HepG2 (cell line): ENCODE measurements around the gene MSI2. TPM values are rescaled to one million over a fixed set of nuclear protein-coding genes. Genes with fewer than 3 reads are reported as not detected.

ENCODE experiments used
- CEBPB ChIP-seq: IDR thresholded peaks from 2 replicates; pipeline ENCODE4 v1.6.1; 2011; ENCODE audit warnings: low read depth, low read length, improper control_type of control experiment, borderline replicate concordance
- ELF4 ChIP-seq: sonication (generic); formaldehyde crosslinking; IDR thresholded peaks from 2 replicates; pipeline ENCODE4 v1.5.0; 2020; ENCODE audit warnings: missing genetic modification reagents, mild to moderate bottlenecking, moderate library complexity, borderline replicate concordance
- FOXP1 ChIP-seq, 2 experiments: fragments of 450-650 bp in 1 of 2; IDR thresholded peaks; 2 replicates each; pipeline ENCODE4 v1.6.1; 2017 to 2018; ENCODE audit warnings: antibody characterized with exemption in 1 of 2
- HDAC2 ChIP-seq: sonication (generic); formaldehyde crosslinking; IDR thresholded peaks from 2 replicates; pipeline ENCODE4 v1.4.0; 2020; ENCODE audit warnings: missing genetic modification reagents
- KDM1A ChIP-seq: IDR thresholded peaks from 2 replicates; pipeline ENCODE4 v1.6.1; 2016; ENCODE audit warnings: missing compliant biosample characterization
- SRSF1 ChIP-seq: fragments of 200-400 bp; formaldehyde crosslinking; optimal IDR thresholded peaks from 2 replicates; pipeline ENCODE3; 2017; ENCODE audit warnings: mild to moderate bottlenecking, low read depth, low read length, moderate library complexity
- polyA plus RNA-seq, 8 experiments: library from polyadenylated mRNA; depleted of rRNA in 3 of 8; stranded (reverse) in 7 of 8; unstranded in 1 of 8; fragments of >200 nt; fragmentation: Illumina TruSeq in 4 of 8; extraction: Trizol in 4 of 8; gene quantifications; 2 replicates each; pipeline versions ENCODE4 v1.2.1 to v1.2.3, GENCODE V29; 2011 to 2016; ENCODE audit warnings: low read depth in 4 of 8, missing spikeins in 1 of 8, mixed read lengths in 1 of 8; ENCODE audit not compliant: insufficient read depth in 1 of 8
- total RNA-seq, 5 experiments: library from RNA; depleted of rRNA; stranded (reverse); fragments of >200 nt; fragmentation: Illumina TruSeq; extraction: Trizol; gene quantifications; 2 replicates each; pipeline ENCODE4 v1.2.3, GENCODE V29; 2016; ENCODE audit warnings: low read depth in 1 of 5
- TF ChIP-seq, protein P1 (sequence below), 2 experiments: sonication (generic) in 1 of 2; formaldehyde crosslinking in 1 of 2; IDR thresholded peaks; 2 replicates each; pipeline versions ENCODE4 v1.4.0 to v1.6.1; 2016 to 2020; ENCODE audit warnings: borderline replicate concordance in 1 of 2, low read depth in 1 of 2, mild to moderate bottlenecking in 1 of 2, missing genetic modification reagents in 1 of 2
- TF ChIP-seq, protein P2 (sequence below): sonication (generic); formaldehyde crosslinking; IDR thresholded peaks from 2 replicates; pipeline ENCODE4 v1.4.0; 2020; ENCODE audit warnings: low read depth, missing genetic modification reagents
- TF ChIP-seq, protein P3 (sequence below): IDR thresholded peaks from 2 replicates; pipeline ENCODE4 v1.6.1; 2012; ENCODE audit warnings: low read depth, low read length, improper control_type of control experiment
- TF ChIP-seq, protein P4 (sequence below): sonication (generic); formaldehyde crosslinking; IDR thresholded peaks from 2 replicates; pipeline ENCODE4 v1.8.0; 2022; ENCODE audit warnings: mild to moderate bottlenecking, missing genetic modification reagents, moderate library complexity
- TF ChIP-seq, protein P5 (sequence below): IDR thresholded peaks from 2 replicates; pipeline ENCODE4 v1.6.1; 2016; ENCODE audit warnings: low read depth, borderline replicate concordance
- TF ChIP-seq, protein P6 (sequence below): IDR thresholded peaks from 2 replicates; pipeline ENCODE4 v1.6.1; 2012; ENCODE audit warnings: low read length, improper control_type of control experiment

The MSI2 gene
- total and polyA plus RNA-seq, 2 of the 13 experiments (the other 11 are each of a cell fraction or from before 2014, with no cell fraction given), result 77.5 to 78.4 TPM

DNA sequence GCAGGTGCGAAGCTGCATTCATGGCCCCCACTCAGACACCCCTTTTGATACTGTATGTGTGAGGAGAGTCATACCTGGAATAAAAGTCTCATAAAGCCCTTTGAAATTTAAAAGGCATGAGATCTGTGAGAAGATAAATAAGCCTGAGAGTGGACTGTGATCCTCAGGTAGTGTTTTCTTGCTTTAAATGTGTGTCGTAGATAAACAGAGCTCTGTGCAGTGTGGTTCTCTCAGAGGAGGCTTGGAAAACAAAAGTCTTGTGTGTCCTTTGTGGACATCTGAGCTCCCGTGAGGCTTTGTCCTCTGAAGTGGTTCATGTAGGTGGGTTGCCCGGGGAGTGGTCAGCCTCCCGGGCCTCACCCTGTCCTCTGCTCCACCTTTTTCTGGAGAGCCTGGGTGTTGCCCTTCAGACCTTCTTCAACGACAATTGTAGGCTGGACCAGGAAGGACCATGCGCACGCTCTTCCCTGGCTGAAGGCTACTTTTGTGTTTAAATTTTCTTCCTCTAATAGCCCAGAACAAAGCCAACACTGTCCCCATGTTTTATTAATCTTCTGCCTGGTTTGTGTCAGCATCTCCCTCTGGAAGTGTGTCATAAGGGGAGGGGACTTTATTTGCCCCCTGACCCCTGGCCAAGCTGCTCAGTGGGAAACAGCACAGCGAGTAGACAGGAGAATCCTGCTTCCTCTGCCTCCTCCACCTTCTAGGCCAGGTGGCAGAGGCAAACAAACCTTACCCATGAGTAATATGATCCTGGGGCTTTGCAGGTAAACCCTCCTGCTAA lies 151.2 kb downstream of the MSI2 start (continued):
- TF ChIP-seq, protein P1, sequence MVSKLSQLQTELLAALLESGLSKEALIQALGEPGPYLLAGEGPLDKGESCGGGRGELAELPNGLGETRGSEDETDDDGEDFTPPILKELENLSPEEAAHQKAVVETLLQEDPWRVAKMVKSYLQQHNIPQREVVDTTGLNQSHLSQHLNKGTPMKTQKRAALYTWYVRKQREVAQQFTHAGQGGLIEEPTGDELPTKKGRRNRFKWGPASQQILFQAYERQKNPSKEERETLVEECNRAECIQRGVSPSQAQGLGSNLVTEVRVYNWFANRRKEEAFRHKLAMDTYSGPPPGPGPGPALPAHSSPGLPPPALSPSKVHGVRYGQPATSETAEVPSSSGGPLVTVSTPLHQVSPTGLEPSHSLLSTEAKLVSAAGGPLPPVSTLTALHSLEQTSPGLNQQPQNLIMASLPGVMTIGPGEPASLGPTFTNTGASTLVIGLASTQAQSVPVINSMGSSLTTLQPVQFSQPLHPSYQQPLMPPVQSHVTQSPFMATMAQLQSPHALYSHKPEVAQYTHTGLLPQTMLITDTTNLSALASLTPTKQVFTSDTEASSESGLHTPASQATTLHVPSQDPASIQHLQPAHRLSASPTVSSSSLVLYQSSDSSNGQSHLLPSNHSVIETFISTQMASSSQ (IDR thresholded peaks at IDR 0.05; ENCODE audit: low read depth), result peak; percentile 20; the same call in 1 of the 2 replicates
- TF ChIP-seq, protein P1 (CRISPR knock-in tag; IDR thresholded peaks at IDR 0.05; ENCODE audit: borderline replicate concordance), result peak; percentile 51; the same call in 1 of the 2 replicates
- TF ChIP-seq ELF4 (CRISPR knock-in tag) (no peak), HDAC2 (peak; percentile 91), SRSF1 (no peak), CEBPB (no peak), FOXP1 (IDR thresholded peaks at IDR 0.05) (peak; percentile 73), FOXP1 (CRISPR knock-in tag; IDR thresholded peaks at IDR 0.05) (peak; percentile 94), KDM1A (CRISPR knock-in tag) (peak; percentile 41; the same call in 1 of the 2 replicates)
- TF ChIP-seq, protein P2, sequence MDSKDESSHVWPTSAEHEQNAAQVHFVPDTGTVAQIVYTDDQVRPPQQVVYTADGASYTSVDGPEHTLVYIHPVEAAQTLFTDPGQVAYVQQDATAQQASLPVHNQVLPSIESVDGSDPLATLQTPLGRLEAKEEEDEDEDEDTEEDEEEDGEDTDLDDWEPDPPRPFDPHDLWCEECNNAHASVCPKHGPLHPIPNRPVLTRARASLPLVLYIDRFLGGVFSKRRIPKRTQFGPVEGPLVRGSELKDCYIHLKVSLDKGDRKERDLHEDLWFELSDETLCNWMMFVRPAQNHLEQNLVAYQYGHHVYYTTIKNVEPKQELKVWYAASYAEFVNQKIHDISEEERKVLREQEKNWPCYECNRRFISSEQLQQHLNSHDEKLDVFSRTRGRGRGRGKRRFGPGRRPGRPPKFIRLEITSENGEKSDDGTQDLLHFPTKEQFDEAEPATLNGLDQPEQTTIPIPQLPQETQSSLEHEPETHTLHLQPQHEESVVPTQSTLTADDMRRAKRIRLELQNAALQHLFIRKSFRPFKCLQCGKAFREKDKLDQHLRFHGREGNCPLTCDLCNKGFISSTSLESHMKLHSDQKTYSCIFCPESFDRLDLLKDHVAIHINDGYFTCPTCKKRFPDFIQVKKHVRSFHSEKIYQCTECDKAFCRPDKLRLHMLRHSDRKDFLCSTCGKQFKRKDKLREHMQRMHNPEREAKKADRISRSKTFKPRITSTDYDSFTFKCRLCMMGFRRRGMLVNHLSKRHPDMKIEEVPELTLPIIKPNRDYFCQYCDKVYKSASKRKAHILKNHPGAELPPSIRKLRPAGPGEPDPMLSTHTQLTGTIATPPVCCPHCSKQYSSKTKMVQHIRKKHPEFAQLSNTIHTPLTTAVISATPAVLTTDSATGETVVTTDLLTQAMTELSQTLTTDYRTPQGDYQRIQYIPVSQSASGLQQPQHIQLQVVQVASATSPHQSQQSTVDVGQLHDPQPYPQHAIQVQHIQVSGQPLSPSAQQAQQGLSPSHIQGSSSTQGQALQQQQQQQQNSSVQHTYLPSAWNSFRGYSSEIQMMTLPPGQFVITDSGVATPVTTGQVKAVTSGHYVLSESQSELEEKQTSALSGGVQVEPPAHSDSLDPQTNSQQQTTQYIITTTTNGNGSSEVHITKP (CRISPR knock-in tag), result peak; percentile 66; the same call in 1 of the 2 replicates
- TF ChIP-seq, protein P3, sequence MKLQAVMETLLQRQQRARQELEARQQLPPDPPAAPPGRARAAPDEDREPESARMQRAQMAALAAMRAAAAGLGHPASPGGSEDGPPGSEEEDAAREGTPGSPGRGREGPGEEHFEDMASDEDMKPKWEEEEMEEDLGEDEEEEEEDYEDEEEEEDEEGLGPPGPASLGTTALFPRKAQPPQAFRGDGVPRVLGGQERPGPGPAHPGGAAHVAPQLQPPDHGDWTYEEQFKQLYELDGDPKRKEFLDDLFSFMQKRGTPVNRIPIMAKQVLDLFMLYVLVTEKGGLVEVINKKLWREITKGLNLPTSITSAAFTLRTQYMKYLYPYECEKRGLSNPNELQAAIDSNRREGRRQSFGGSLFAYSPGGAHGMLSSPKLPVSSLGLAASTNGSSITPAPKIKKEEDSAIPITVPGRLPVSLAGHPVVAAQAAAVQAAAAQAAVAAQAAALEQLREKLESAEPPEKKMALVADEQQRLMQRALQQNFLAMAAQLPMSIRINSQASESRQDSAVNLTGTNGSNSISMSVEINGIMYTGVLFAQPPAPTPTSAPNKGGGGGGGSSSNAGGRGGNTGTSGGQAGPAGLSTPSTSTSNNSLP, result peak; percentile 71
- TF ChIP-seq, protein P4, sequence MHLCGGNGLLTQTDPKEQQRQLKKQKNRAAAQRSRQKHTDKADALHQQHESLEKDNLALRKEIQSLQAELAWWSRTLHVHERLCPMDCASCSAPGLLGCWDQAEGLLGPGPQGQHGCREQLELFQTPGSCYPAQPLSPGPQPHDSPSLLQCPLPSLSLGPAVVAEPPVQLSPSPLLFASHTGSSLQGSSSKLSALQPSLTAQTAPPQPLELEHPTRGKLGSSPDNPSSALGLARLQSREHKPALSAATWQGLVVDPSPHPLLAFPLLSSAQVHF (CRISPR knock-in tag), result no peak
- TF ChIP-seq, protein P5, sequence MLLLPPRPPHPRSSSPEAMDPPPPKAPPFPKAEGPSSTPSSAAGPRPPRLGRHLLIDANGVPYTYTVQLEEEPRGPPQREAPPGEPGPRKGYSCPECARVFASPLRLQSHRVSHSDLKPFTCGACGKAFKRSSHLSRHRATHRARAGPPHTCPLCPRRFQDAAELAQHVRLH (CRISPR knock-in tag), result peak; percentile 76; the same call in 1 of the 2 replicates
- TF ChIP-seq, protein P6, sequence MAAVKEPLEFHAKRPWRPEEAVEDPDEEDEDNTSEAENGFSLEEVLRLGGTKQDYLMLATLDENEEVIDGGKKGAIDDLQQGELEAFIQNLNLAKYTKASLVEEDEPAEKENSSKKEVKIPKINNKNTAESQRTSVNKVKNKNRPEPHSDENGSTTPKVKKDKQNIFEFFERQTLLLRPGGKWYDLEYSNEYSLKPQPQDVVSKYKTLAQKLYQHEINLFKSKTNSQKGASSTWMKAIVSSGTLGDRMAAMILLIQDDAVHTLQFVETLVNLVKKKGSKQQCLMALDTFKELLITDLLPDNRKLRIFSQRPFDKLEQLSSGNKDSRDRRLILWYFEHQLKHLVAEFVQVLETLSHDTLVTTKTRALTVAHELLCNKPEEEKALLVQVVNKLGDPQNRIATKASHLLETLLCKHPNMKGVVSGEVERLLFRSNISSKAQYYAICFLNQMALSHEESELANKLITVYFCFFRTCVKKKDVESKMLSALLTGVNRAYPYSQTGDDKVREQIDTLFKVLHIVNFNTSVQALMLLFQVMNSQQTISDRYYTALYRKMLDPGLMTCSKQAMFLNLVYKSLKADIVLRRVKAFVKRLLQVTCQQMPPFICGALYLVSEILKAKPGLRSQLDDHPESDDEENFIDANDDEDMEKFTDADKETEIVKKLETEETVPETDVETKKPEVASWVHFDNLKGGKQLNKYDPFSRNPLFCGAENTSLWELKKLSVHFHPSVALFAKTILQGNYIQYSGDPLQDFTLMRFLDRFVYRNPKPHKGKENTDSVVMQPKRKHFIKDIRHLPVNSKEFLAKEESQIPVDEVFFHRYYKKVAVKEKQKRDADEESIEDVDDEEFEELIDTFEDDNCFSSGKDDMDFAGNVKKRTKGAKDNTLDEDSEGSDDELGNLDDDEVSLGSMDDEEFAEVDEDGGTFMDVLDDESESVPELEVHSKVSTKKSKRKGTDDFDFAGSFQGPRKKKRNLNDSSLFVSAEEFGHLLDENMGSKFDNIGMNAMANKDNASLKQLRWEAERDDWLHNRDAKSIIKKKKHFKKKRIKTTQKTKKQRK, result no peak
